MM.1S (cell line): ENCODE results near the gene CDCA4.

ENCODE experiments used
- DNase-seq: peaks from one replicate; pipeline ENCODE4 v3.0.0-alpha.2; 2015
- H2AFZ ChIP-seq: fragments of 300-600 bp; sonication (generic); 2 replicates; pipeline ENCODE4 v1.6.0; 2016; ENCODE audit warnings: antibody characterized with exemption, low read length
- H3F3A ChIP-seq: fragments of 300-600 bp; sonication (generic); 2 replicates; pipeline ENCODE4 v1.6.1; 2016; ENCODE audit warnings: mild to moderate bottlenecking, antibody characterized with exemption, low read length, moderate library complexity, mixed read lengths; ENCODE audit not compliant: insufficient read depth
- H3K27ac ChIP-seq: fragments of 300-600 bp; sonication (generic); 2 replicates; pipeline ENCODE4 v1.5.1; 2016; ENCODE audit warnings: mild to moderate bottlenecking, low read length
- H3K27me3 ChIP-seq: fragments of 300-600 bp; sonication (generic); replicated peaks from 2 replicates; pipeline ENCODE4 v1.6.0; 2016; ENCODE audit warnings: low read length; ENCODE audit not compliant: insufficient read depth
- H3K36me3 ChIP-seq: fragments of 300-600 bp; sonication (generic); replicated peaks from 2 replicates; pipeline ENCODE4 v1.6.1; 2016; ENCODE audit warnings: mild to moderate bottlenecking, low read length, mixed read lengths; ENCODE audit not compliant: insufficient read depth
- H3K4me1 ChIP-seq: fragments of 300-600 bp; sonication (generic); 2 replicates; pipeline ENCODE4 v1.6.1; 2016; ENCODE audit warnings: low read length, mixed read lengths
- H3K4me2 ChIP-seq: fragments of 300-600 bp; sonication (generic); 2 replicates; pipeline ENCODE4 v1.6.0; 2016; ENCODE audit warnings: low read depth, low read length
- H3K4me3 ChIP-seq: fragments of 300-600 bp; sonication (generic); 2 replicates; pipeline ENCODE4 v1.5.1; 2016; ENCODE audit warnings: low read length, mixed read lengths
- H3K79me2 ChIP-seq: fragments of 300-600 bp; sonication (generic); 2 replicates; pipeline ENCODE4 v1.6.1; 2016; ENCODE audit warnings: mixed run types, low read length, mixed read lengths
- H3K9ac ChIP-seq: fragments of 300-600 bp; sonication (generic); 2 replicates; pipeline ENCODE4 v1.6.1; 2016; ENCODE audit warnings: low read length, mixed read lengths
- H3K9me2 ChIP-seq: fragments of 300-600 bp; sonication (generic); replicated peaks from 2 replicates; pipeline ENCODE4 v1.6.1; 2016; ENCODE audit warnings: mild to moderate bottlenecking, low read length, mixed read lengths; ENCODE audit not compliant: insufficient read depth
- H3K9me3 ChIP-seq: fragments of 300-600 bp; sonication (generic); replicated peaks from 2 replicates; pipeline ENCODE4 v1.6.1; 2016; ENCODE audit warnings: mild to moderate bottlenecking, low read length, mixed read lengths; ENCODE audit not compliant: insufficient read depth
- H4K20me1 ChIP-seq: fragments of 300-600 bp; sonication (generic); 2 replicates; pipeline ENCODE4 v1.6.1; 2016; ENCODE audit warnings: mild to moderate bottlenecking, low read length, moderate library complexity, mixed read lengths; ENCODE audit not compliant: insufficient read depth
- EZH2 ChIP-seq: fragments of 300-600 bp; sonication (generic); optimal IDR thresholded peaks from 2 replicates; pipeline ENCODE3; 2017; ENCODE audit warnings: low read depth, mild to moderate bottlenecking, antibody characterized with exemption, low read length, mixed read lengths
- EZH2phosphoT487 ChIP-seq: fragments of 300-600 bp; sonication (generic); IDR thresholded peaks from 2 replicates; pipeline ENCODE4 v1.6.1; 2018; ENCODE audit warnings: antibody characterized with exemption, low read length
- TF ChIP-seq, protein P1 (sequence below): fragments of 300-600 bp; sonication (generic); IDR thresholded peaks from 2 replicates; pipeline ENCODE4 v1.5.1; 2016; ENCODE audit warnings: antibody characterized with exemption, low read length, mixed read lengths

CDCA4 gene

DNA sequence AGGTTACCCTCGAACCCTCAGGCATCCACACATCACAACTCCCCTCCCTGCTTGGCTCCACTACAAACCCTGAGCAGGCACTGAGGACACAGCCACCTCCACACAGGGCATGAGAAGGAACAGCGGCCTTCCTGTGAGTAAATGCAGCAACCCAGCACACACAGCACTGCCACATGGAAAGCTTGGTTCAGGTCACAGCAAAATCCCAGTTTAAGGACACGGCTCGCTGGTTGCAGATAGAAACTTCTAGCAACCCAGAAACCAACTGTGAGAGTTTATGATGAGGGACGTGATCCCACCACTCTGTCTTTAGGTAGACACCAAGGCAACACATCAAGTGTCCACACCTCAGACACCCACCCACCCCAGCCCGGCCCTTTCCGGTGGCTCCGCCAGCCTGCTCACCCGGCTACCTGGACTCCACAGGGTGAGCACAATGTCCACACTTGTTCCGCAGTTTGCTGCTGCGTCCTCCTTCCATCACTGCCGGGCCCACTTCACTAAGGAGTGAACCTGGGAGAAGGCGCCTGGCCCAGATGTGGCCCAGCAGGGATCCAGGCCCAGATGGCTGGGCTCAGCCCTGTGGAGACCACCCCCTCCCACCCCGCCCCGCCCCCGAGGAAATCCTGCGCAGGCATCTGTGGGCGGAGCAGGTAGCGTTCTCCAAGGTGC lies 13.2 kb downstream of the CDCA4 start:
- TF ChIP-seq, protein P1, sequence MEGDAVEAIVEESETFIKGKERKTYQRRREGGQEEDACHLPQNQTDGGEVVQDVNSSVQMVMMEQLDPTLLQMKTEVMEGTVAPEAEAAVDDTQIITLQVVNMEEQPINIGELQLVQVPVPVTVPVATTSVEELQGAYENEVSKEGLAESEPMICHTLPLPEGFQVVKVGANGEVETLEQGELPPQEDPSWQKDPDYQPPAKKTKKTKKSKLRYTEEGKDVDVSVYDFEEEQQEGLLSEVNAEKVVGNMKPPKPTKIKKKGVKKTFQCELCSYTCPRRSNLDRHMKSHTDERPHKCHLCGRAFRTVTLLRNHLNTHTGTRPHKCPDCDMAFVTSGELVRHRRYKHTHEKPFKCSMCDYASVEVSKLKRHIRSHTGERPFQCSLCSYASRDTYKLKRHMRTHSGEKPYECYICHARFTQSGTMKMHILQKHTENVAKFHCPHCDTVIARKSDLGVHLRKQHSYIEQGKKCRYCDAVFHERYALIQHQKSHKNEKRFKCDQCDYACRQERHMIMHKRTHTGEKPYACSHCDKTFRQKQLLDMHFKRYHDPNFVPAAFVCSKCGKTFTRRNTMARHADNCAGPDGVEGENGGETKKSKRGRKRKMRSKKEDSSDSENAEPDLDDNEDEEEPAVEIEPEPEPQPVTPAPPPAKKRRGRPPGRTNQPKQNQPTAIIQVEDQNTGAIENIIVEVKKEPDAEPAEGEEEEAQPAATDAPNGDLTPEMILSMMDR: no peak
- no peak for TF ChIP-seq EZH2phosphoT487
- no peak for TF ChIP-seq EZH2
- no peaks in the 10 kb centered on the region for H3K4me1 ChIP-seq
- no peaks in the 10 kb centered on the region for H4K20me1 ChIP-seq
- H3K79me2 ChIP-seq: peaks cover 31% of the 10 kb centered on the region
- H3K9me2 ChIP-seq: no peaks in the 10 kb centered on the region
- no peak overlapping the region for H3K9ac ChIP-seq
- no peaks in the 10 kb centered on the region for H3K9me3 ChIP-seq
- no peaks in the 10 kb centered on the region for H3K27me3 ChIP-seq
- DNase-seq: no peak
- H3K4me3 ChIP-seq: no peak overlapping the region
- H2AFZ ChIP-seq: no peak overlapping the region
- no peaks in the 10 kb centered on the region for H3F3A ChIP-seq
- H3K4me2 ChIP-seq: no peak overlapping the region
- H3K36me3 ChIP-seq: no peaks in the 10 kb centered on the region; the same call in 1 of the 2 replicates
- H3K27ac ChIP-seq: no peak overlapping the region

DNA sequence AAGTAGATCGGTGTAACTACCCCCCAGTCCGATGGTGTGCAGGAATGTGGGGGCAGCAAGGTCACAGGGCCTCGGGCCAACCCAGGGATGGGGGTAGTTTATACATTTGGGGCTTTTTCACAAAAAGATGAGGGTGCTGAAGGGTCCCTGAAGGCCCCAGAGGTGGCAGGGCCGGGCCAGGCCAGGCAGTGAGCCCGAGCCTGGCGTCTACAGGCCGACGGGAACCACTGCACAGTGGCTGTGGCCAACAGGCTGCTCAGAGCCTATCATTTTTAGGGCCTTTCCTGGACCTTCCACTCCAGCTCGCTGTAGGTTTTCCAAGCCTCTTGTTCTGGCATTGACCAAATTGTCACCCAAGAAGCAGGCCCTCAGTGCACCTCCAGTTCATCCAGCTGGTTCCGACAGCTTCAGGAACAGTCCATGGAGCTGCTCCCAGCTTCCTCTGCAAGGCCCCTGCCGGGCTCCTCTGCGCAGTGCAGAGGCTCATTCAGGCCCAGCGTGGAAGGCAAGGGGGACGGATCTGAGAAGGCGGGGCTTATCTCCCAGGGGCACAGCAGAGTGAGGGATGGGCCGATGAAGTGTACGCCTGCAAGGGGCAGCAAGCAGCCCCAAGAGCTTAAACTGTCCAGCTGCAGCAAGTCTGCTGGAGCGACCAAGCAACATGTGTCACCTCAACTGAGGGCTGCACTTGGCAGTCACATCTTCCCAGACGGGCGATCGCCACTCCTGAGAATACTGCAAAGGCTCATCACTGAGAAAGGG lies 13.9 kb downstream of the CDCA4 start:
- TF ChIP-seq EZH2phosphoT487 (no peak), EZH2 (no peak)
- TF ChIP-seq, protein P1: no peak
- Histone ChIP-seq H3K27me3 (no peaks in the 10 kb centered on the region), H3K4me2 (no peak overlapping the region), H3K4me3 (no peak overlapping the region), H2AFZ (no peak overlapping the region), H3K9ac (no peak overlapping the region), H3K9me3 (no peaks in the 10 kb centered on the region), H3K9me2 (no peaks in the 10 kb centered on the region), H3K4me1 (no peaks in the 10 kb centered on the region), H3K27ac (no peak overlapping the region), H3K36me3 (no peaks in the 10 kb centered on the region; the same call in 1 of the 2 replicates), H3K79me2 (peaks cover 23% of the 10 kb centered on the region), H3F3A (no peaks in the 10 kb centered on the region), H4K20me1 (no peaks in the 10 kb centered on the region)
- DNase-seq: no peak

DNA sequence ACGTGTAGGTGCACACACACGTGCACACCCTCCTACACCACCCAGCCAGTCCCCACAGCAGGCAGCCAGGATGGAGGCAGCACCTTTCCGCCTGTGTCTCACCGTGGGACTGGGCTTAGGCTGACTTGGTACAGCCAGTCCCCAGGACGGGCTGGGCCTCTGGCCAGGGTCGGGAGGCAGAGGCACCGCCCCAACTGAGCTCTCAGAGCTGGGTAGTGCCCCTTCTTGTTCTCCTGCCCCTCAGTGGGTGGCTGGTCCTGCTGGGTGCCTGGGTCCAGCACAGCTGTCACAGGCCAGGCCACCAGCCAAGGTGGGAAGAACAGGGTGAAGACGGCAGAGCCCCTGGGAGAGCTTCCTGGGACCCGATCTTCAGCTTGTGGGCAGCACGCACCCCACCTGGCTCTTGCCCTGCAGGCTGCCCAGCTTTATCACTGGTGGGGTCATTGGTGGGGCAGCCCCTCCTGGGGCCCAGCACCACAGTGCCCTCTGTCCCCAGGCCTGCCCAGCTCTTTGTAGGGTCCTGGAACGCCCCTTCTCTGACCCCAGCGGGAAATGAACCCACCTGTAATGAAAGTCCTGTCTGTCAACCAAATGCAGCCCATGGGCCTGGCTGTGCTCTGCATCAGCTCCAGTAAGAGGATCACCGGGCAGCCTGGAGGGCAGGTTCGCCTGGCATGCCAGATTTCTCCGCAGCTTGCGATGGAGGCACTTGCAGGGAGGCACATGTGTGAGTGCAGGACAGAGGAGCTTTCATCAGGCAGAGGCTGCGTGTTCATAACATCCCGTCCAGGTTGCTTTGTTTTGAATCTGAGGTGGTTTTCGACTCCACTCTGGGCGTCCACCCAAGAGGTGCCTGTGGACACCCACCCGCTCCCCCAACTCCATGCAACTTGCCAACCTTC lies 14.7 kb downstream of the CDCA4 start:
- Histone ChIP-seq H3K36me3 (no peaks in the 10 kb centered on the region; the same call in 1 of the 2 replicates), H3K4me1 (no peaks in the 10 kb centered on the region), H2AFZ (no peak overlapping the region), H3K4me2 (no peak overlapping the region), H3K27me3 (no peaks in the 10 kb centered on the region), H3K4me3 (no peak overlapping the region), H3K9me3 (no peaks in the 10 kb centered on the region), H3K79me2 (peaks cover 15% of the 10 kb centered on the region), H3K27ac (no peak overlapping the region), H3F3A (no peaks in the 10 kb centered on the region), H3K9ac (no peak overlapping the region), H3K9me2 (no peaks in the 10 kb centered on the region), H4K20me1 (no peaks in the 10 kb centered on the region)
- no peak for DNase-seq
- TF ChIP-seq, protein P1: no peak
- TF ChIP-seq EZH2phosphoT487 (no peak), EZH2 (no peak)
